ENCODE measurements around the gene KCNN3.

The KCNN3 gene

DNA sequence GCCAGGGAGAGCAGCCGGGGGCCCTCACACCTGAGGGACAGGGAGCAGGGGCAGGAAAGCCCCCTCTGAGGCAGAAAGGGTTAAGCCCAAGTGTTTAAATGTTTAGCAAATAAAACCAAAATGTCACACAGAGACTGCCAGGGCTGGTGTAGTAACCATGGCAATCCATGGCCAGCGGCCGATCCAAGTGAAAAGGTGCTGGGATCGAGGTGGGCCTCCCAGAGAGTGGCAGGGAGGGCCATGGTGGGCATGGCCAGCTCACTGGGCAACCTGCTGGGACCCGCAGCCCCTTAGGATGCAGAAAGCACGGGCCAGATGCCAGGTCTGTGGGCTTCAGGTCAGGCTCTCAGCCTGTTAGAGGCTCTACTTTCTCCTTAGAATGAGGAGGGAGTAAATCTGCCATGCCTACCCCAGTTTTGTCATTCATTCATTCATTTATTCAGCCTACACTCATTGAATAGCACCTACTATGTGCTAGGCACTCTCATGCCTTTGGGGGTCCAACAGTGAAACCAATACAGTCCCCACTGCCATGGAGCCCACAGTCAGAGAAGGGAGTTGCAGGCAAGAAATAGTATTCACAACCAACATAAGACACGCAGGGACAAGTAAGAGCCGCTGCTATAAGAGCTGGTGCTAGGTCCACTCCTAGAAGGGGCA lies 56.1 kb downstream of the KCNN3 start:
- no peak for TF ChIP-seq CTCF (IDR thresholded peaks at IDR 0.05)
- H3K27ac ChIP-seq: no peak overlapping the region
- no peaks in the 10 kb centered on the region for H3K9me3 ChIP-seq (ENCODE audit: control insufficient read depth, low read length)

GRCh38 chr1:154813300-154813816 lies 56.7 kb downstream of the KCNN3 start:
- TF ChIP-seq CTCF (IDR thresholded peaks at IDR 0.05): no peak
- no peak overlapping the region for H3K4me3 ChIP-seq (ENCODE audit: low read depth, low read length)
- H3K27ac ChIP-seq: no peak overlapping the region
- H2AFZ ChIP-seq: peak overlapping the region; percentile 38
- H3K9ac ChIP-seq: no peak overlapping the region
- no peaks in the 10 kb centered on the region for H3K27me3 ChIP-seq (ENCODE audit: control insufficient read depth, insufficient read depth, low read length)
- no peak overlapping the region for H3K4me2 ChIP-seq (ENCODE audit: low read length)
- no peaks in the 10 kb centered on the region for H3K9me3 ChIP-seq (ENCODE audit: control insufficient read depth, low read length)
- H3K4me1 ChIP-seq: no peaks in the 10 kb centered on the region
- no peaks in the 10 kb centered on the region for H3K36me3 ChIP-seq (ENCODE audit: control insufficient read depth, insufficient read depth, low read length)
- H3K79me2 ChIP-seq: no peaks in the 10 kb centered on the region

More for the DNA sequence above, 56.1 kb downstream of the KCNN3 start:
- H3K9ac ChIP-seq: no peak overlapping the region
- no peak overlapping the region for H3K4me3 ChIP-seq (ENCODE audit: low read depth, low read length)
- H3K4me2 ChIP-seq (ENCODE audit: low read length): no peak overlapping the region
- H3K36me3 ChIP-seq (ENCODE audit: control insufficient read depth, insufficient read depth, low read length): no peaks in the 10 kb centered on the region
- no peak overlapping the region for H2AFZ ChIP-seq
- no peaks in the 10 kb centered on the region for H3K79me2 ChIP-seq
- no peaks in the 10 kb centered on the region for H3K4me1 ChIP-seq
- H3K27me3 ChIP-seq (ENCODE audit: control insufficient read depth, insufficient read depth, low read length): no peaks in the 10 kb centered on the region

DNA sequence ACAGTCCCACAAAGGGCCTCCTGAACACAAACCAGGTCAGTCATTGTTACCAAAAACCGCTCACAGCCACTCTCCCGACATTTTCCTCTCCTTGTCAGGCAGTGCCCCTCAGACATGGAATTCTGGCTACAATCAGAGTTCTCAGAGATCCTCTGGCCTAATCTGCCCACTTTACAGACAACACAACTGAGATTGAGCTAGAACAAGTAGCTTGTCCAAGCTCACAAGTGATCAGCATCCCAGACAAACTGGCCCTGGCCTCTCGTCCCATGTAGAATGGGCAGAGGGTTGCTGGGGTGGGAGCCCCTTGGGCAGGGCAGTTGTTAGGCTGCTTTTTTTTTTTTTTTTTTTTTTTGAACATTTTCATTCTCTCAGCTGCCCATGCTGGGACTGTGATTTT lies 57.2 kb downstream of the KCNN3 start:
- no peaks in the 10 kb centered on the region for H3K9me3 ChIP-seq (ENCODE audit: control insufficient read depth, low read length)
- H3K9ac ChIP-seq: no peak overlapping the region
- H3K27me3 ChIP-seq (ENCODE audit: control insufficient read depth, insufficient read depth, low read length): no peaks in the 10 kb centered on the region
- no peak overlapping the region for H2AFZ ChIP-seq
- H3K79me2 ChIP-seq: no peaks in the 10 kb centered on the region
- TF ChIP-seq CTCF (IDR thresholded peaks at IDR 0.05): no peak
- no peaks in the 10 kb centered on the region for H3K36me3 ChIP-seq (ENCODE audit: control insufficient read depth, insufficient read depth, low read length)
- no peak overlapping the region for H3K4me2 ChIP-seq (ENCODE audit: low read length)
- no peak overlapping the region for H3K4me3 ChIP-seq (ENCODE audit: low read depth, low read length)
- no peaks in the 10 kb centered on the region for H3K4me1 ChIP-seq
- peak overlapping the region; percentile 19 for H3K27ac ChIP-seq

DNA sequence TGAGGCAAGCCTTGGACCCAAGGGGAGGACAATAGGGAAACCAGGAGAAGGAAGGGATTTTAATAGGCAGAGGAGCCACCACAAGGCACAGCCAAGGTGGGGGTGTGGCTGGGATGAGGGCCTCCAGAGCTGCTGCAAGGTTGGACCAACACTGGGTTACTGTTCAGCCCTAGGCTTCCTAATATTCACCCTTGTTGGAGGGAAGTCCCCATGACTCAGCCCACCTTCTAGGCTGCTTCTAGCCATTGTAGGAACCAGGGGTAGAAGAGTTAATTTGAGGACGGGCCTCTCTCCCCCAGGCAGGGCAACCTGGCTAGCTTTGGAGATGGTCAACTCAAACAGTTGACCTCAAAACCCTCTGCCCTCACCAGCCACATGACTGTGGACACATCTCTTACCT lies 59.5 kb downstream of the KCNN3 start:
- no peak for TF ChIP-seq CTCF (IDR thresholded peaks at IDR 0.05)
- no peak overlapping the region for H3K4me3 ChIP-seq (ENCODE audit: low read depth, low read length)
- no peak overlapping the region for H2AFZ ChIP-seq
- H3K27me3 ChIP-seq (ENCODE audit: control insufficient read depth, insufficient read depth, low read length): no peaks in the 10 kb centered on the region
- no peak overlapping the region for H3K4me2 ChIP-seq (ENCODE audit: low read length)
- no peaks in the 10 kb centered on the region for H3K79me2 ChIP-seq
- no peak overlapping the region for H3K27ac ChIP-seq
- H3K4me1 ChIP-seq: no peaks in the 10 kb centered on the region
- H3K36me3 ChIP-seq (ENCODE audit: control insufficient read depth, insufficient read depth, low read length): no peaks in the 10 kb centered on the region
- H3K9me3 ChIP-seq (ENCODE audit: control insufficient read depth, low read length): no peaks in the 10 kb centered on the region
- H3K9ac ChIP-seq: no peak overlapping the region
